Smooth muscle cell (in vitro differentiated cells): ENCODE results near the gene CFAP99. TPM values are rescaled to one million over a fixed set of nuclear protein-coding genes. Genes with fewer than 3 reads are reported as not detected.

Experiments used
- DNase-seq: peaks from one replicate; lab custom pipeline; 2025; ENCODE audit not compliant: unreplicated experiment; lab: John Stamatoyannopoulos, UW
- H2AFZ ChIP-seq: fragments of 200-600 bp; sonication (generic); 2 replicates; pipeline ENCODE4 v1.6.0; 2016; ENCODE audit warnings: antibody characterized with exemption, low read depth, mild to moderate bottlenecking
- H3F3A ChIP-seq: fragments of 200-600 bp; sonication (generic); 2 replicates; pipeline ENCODE4 v1.6.0; 2017; ENCODE audit warnings: antibody characterized with exemption, low read depth
- H3K27ac ChIP-seq: fragments of 200-600 bp; sonication (generic); 2 replicates; pipeline ENCODE4 v1.5.1; 2016; ENCODE audit warnings: low read depth, mild to moderate bottlenecking
- H3K27me3 ChIP-seq: fragments of 200-600 bp; sonication (generic); 2 replicates; pipeline ENCODE4 v1.6.1; 2016; ENCODE audit warnings: low read depth, mild to moderate bottlenecking
- H3K36me3 ChIP-seq: fragments of 200-600 bp; sonication (generic); 2 replicates; pipeline ENCODE4 v1.5.1; 2016; ENCODE audit warnings: low read depth
- H3K4me1 ChIP-seq: fragments of 200-600 bp; sonication (generic); 2 replicates; pipeline ENCODE4 v1.5.1; 2016; ENCODE audit warnings: low read depth
- H3K4me2 ChIP-seq: fragments of 200-600 bp; sonication (generic); 2 replicates; pipeline ENCODE4 v1.6.0; 2016; ENCODE audit warnings: mild to moderate bottlenecking
- H3K4me3 ChIP-seq: fragments of 200-600 bp; sonication (generic); 2 replicates; pipeline ENCODE4 v1.5.1; 2016; ENCODE audit warnings: mild to moderate bottlenecking
- H3K79me2 ChIP-seq: fragments of 200-600 bp; sonication (generic); 2 replicates; pipeline ENCODE4 v1.6.0; 2016; ENCODE audit warnings: low read depth, mild to moderate bottlenecking
- H3K9ac ChIP-seq: fragments of 200-600 bp; sonication (generic); 2 replicates; pipeline ENCODE4 v1.6.0; 2016; ENCODE audit warnings: low read depth
- H3K9me3 ChIP-seq: fragments of 200-600 bp; sonication (generic); replicated peaks from 2 replicates; pipeline ENCODE4 v1.5.1; 2016; ENCODE audit warnings: low read depth
- H4K20me1 ChIP-seq: fragments of 200-600 bp; sonication (generic); 2 replicates; pipeline ENCODE4 v1.6.0; 2016; ENCODE audit warnings: low read depth
- CTCF ChIP-seq: fragments of 200-600 bp; sonication (generic); IDR thresholded peaks from 2 replicates; pipeline ENCODE4 v1.5.1; 2017; ENCODE audit warnings: borderline replicate concordance, mild to moderate bottlenecking, antibody characterized with exemption; ENCODE audit not compliant: insufficient read depth, poor library complexity, severe bottlenecking
- WGBS: methylation state at CpG from one replicate; pipeline ENCODE4 v1.1.7; 2016; ENCODE audit warnings: low lambda C conversion rate; 5-methylcytosine and 5-hydroxymethylcytosine counted together
- polyA plus RNA-seq: library from polyadenylated mRNA; unstranded; fragments of >200 nt; fragmentation: Nextera tagmentation; extraction: Ambion mirVana; gene quantifications from 2 replicates; pipeline ENCODE4 v1.2.1, GENCODE V29; 2016
- total RNA-seq: library from RNA; depleted of rRNA; stranded (reverse); fragments of >200 nt; gene quantifications from 2 replicates; pipeline ENCODE4 v1.2.3, GENCODE V29; 2014

The CFAP99 gene
- total and polyA plus RNA-seq, 2 experiments from 2014 or later: not detected

GRCh38 chr4:2446656-2447564 lies 28.2 kb downstream of the CFAP99 start:
- Histone ChIP-seq H4K20me1 (no peaks in the 10 kb centered on the region), H3K4me2 (no peak overlapping the region), H3K79me2 (no peaks in the 10 kb centered on the region), H3K27me3 (no peaks in the 10 kb centered on the region), H3K4me1 (no peaks in the 10 kb centered on the region), H3K4me3 (no peak overlapping the region), H3K9ac (no peak overlapping the region), H3K27ac (no peak overlapping the region), H3K36me3 (no peaks in the 10 kb centered on the region), H3K9me3 (no peaks in the 10 kb centered on the region), H2AFZ (no peak overlapping the region), H3F3A (no peaks in the 10 kb centered on the region)
- 90% methylated on average over 3 of the region's 3 CpGs for whole genome bisulfite sequencing
- no peak for TF ChIP-seq CTCF
- DNase-seq: no peak

GRCh38 chr4:2448589-2448988 lies 29.8 kb downstream of the CFAP99 start:
- Histone ChIP-seq H3K9me3 (no peaks in the 10 kb centered on the region), H4K20me1 (no peaks in the 10 kb centered on the region), H3K4me3 (no peak overlapping the region), H3K27ac (no peak overlapping the region), H3K36me3 (no peaks in the 10 kb centered on the region), H2AFZ (no peak overlapping the region), H3F3A (no peaks in the 10 kb centered on the region), H3K9ac (no peak overlapping the region), H3K27me3 (no peaks in the 10 kb centered on the region), H3K4me2 (no peak overlapping the region), H3K4me1 (no peaks in the 10 kb centered on the region), H3K79me2 (no peaks in the 10 kb centered on the region)
- 92% methylated on average over 7 of the region's 7 CpGs for WGBS
- no peak for TF ChIP-seq CTCF
- no peak for DNase-seq

- no peaks in the 10 kb centered on the region for H3K9me3 ChIP-seq
- no peak for DNase-seq
- no peaks in the 10 kb centered on the region for H4K20me1 ChIP-seq
- H3K27ac ChIP-seq: no peak overlapping the region
- no peak for TF ChIP-seq CTCF
- H3K4me2 ChIP-seq: no peak overlapping the region
- H3K79me2 ChIP-seq: no peaks in the 10 kb centered on the region
- no peak overlapping the region for H3K4me3 ChIP-seq
- H2AFZ ChIP-seq: no peak overlapping the region
- WGBS: 91% methylated on average over 11 of the region's 11 CpGs
- no peaks in the 10 kb centered on the region for H3F3A ChIP-seq
- no peaks in the 10 kb centered on the region for H3K27me3 ChIP-seq
- H3K9ac ChIP-seq: no peak overlapping the region
- no peaks in the 10 kb centered on the region for H3K4me1 ChIP-seq
- no peaks in the 10 kb centered on the region for H3K36me3 ChIP-seq
Measured at GRCh38 chr4:2449051-2449450, 30.3 kb downstream of the CFAP99 start.
